Measurements from ENCODE around the gene GPR39.

GRCh38 chr2:132668189-132668823 lies 251.7 kb downstream of the GPR39 start:
- TF ChIP-seq POLR2A (IDR thresholded peaks at IDR 0.05), result no peak
- TF ChIP-seq CTCF (IDR thresholded peaks at IDR 0.05), result peak in 1 of 5 experiments; percentile 18

Measured in tibial nerve (tissue), 3 donors.